Measurements from ENCODE around the gene NEURL1B.

NEURL1B gene

GRCh38 chr5:172692981-172693380, 51.9 kb downstream of the NEURL1B start:
- no peak overlapping the region for H3K4me3 ChIP-seq (ENCODE audit: low read depth, low read length)
- TF ChIP-seq MYC (IDR thresholded peaks at IDR 0.05; ENCODE audit: low read depth, low read length) (no peak), CTCF (IDR thresholded peaks at IDR 0.05; ENCODE audit: low read depth, low read length) (no peak), POLR2A (IDR thresholded peaks at IDR 0.05; ENCODE audit: extremely low read depth, insufficient read length) (no peak), MAX (IDR thresholded peaks at IDR 0.05; ENCODE audit: low read depth, low read length) (no peak)
- no peak for DNase-seq (ENCODE audit: low read depth)

- DNase-seq (ENCODE audit: low read depth) = no peak
- TF ChIP-seq MAX (IDR thresholded peaks at IDR 0.05; ENCODE audit: low read depth, low read length) (no peak), POLR2A (IDR thresholded peaks at IDR 0.05; ENCODE audit: extremely low read depth, insufficient read length) (no peak), CTCF (IDR thresholded peaks at IDR 0.05; ENCODE audit: low read depth, low read length) (no peak), MYC (IDR thresholded peaks at IDR 0.05; ENCODE audit: low read depth, low read length) (no peak)
- no peak overlapping the region for H3K4me3 ChIP-seq (ENCODE audit: low read depth, low read length)
Observed at GRCh38 chr5:172694061-172694460, 53.0 kb downstream of the NEURL1B start.

GRCh38 chr5:172694541-172694940, 53.5 kb downstream of the NEURL1B start:
- no peak overlapping the region for H3K4me3 ChIP-seq (ENCODE audit: low read depth, low read length)
- TF ChIP-seq CTCF (IDR thresholded peaks at IDR 0.05; ENCODE audit: low read depth, low read length) (no peak), MYC (IDR thresholded peaks at IDR 0.05; ENCODE audit: low read depth, low read length) (no peak), POLR2A (IDR thresholded peaks at IDR 0.05; ENCODE audit: extremely low read depth, insufficient read length) (no peak), MAX (IDR thresholded peaks at IDR 0.05; ENCODE audit: low read depth, low read length) (no peak)
- no peak for DNase-seq (ENCODE audit: low read depth)

GRCh38 chr5:172695232-172696054, 54.4 kb downstream of the NEURL1B start:
- no peak overlapping the region for H3K4me3 ChIP-seq (ENCODE audit: low read depth, low read length)
- no peak for DNase-seq (ENCODE audit: low read depth)
- TF ChIP-seq MAX (IDR thresholded peaks at IDR 0.05; ENCODE audit: low read depth, low read length) (no peak), MYC (IDR thresholded peaks at IDR 0.05; ENCODE audit: low read depth, low read length) (no peak), CTCF (IDR thresholded peaks at IDR 0.05; ENCODE audit: low read depth, low read length) (no peak), POLR2A (IDR thresholded peaks at IDR 0.05; ENCODE audit: extremely low read depth, insufficient read length) (no peak)

- H3K4me3 ChIP-seq (ENCODE audit: low read depth, low read length) = no peak overlapping the region
- DNase-seq (ENCODE audit: low read depth) = no peak
- TF ChIP-seq MAX (IDR thresholded peaks at IDR 0.05; ENCODE audit: low read depth, low read length) (no peak), MYC (IDR thresholded peaks at IDR 0.05; ENCODE audit: low read depth, low read length) (no peak), CTCF (IDR thresholded peaks at IDR 0.05; ENCODE audit: low read depth, low read length) (no peak), POLR2A (IDR thresholded peaks at IDR 0.05; ENCODE audit: extremely low read depth, insufficient read length) (no peak)
Observed at GRCh38 chr5:172696171-172696849, 55.2 kb downstream of the NEURL1B start.
